ENCODE measurements around the gene TMA7B.

The TMA7B gene

DNA sequence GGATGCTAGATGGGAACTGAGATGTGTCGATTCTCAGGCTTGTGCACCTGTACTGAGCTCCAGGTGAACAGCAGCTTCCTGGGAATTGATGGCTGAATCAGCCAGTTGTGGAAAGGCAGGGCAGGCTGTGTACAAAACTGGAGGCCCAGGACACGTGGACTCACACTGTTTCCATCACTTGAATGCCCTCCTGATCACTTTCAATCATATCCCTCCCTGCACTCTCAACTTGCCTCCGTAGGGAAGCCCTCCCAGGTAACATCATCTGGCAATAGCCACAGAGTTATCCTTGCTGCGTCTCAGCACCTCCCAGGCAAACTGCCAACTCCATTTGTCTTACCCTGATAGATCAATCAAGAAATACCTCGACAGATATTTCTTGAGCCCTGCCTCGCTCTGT lies 44.6 kb downstream of the TMA7B start:
- no peak for DNase-seq

DNA sequence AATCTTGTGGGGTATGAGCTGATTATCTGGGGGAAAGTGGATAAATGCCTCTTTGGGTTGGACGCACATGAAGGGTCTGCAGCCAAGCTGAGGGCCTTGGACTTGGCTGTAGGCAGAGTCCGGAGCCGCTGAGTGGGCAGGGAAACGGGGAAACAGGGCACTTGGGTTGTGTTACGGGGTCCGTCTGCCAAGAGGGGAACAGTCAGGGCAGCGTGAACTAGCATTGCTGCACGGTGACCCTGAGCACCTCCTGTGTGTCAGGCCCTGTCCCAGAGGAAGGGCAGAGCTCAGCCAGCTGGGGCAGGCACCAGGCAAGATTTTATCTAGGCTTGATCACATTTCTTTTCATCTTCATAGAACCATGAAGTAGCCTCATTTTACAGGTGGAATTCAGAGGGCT lies 46.4 kb downstream of the TMA7B start:
- no peak for DNase-seq

DNA sequence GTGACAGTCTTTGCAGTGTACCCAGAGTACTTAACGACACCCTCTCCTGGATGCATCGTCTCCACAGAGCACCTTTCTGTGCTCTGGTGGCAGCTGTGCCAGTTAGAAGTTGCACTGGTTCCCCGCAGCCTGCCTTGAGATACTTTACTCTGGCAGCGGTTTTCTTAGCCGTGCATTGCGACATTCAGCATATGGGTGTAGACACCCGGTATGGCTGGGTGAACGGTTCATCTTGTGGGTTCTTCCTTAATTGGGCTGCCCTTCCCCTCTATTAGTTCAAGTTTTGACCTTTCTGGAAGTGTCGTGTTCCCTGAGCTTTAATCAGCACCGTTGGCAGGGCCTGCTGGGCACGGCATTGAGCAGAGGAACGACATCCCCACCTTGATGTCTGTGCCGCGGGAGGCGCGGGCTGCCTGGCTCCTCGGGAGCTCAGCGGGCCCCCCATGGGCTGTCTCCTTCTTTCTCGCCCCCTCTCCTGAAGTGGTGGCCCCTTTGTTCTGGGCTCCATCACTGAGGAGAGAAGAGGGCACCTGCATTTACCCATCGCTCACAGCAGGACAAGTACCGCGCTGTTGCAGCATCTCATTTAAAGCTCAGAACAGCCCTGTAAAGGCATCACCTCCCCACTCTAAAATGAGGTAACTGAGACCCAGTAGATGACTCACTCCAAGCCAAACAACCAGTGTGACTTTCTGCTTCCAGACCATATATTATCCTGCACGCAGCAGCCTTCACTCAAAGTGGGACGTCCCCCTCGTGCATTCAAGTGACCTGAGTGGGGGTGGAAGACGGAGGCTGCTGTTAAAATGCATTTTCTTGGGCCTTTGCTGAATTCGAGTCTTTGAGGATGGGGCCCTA lies 47.9 kb downstream of the TMA7B start:
- no peak for DNase-seq

DNA sequence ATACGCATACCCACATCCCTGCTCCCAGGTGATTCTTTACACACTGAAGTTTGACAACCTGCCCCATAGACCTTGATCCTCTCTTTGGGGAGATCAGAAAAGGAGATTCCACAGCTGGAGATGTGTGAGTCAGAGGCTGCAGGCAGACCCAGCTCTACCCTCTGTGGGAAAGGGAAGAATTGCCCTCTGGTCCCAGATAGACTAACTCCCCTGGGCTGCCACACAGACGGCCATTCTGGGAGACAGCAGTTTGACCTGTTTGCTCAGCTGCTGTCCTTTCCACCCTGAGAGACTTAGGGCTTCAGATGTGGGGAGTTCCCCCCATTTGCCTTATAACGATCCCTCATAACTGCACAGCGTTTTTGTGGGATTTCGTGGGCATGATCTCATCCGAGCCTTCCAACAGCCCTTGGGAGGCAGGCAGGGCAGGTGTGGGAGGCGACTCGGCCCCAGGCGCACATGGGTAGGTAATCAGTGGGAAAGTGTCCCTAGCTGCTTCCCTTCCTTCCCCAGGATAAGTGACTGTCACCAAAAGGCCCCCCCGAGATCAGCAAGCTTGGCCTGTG lies 48.6 kb downstream of the TMA7B start:
- no peak for DNase-seq

DNA sequence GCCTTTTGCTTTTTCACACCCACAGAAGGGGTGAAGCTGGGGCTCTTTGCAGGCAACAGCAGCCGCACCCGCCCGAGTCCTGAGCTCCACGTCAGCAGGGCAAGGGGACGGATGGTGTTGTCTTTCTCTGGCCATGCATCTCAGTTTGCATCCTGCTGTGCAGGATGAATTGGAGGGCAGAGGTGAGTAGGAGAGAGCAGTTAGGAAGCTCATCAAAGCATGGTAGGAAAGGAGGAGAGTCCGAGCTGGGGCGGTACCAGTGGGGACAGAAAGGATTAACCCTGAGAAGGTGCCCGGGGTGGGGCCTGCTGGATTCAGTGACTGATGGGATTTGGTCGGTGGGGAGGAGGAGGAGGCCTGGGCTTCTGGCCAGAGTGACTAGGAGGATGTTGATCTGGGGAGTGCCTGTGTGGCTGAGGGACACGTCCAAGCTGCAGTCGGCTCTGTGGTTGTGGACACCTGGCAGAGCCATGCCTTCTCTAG lies 49.1 kb downstream of the TMA7B start:
- DNase-seq: no peak

- no peak for DNase-seq
Measured at GRCh38 chr22:40009951-40010671, 49.9 kb downstream of the TMA7B start.

DNA sequence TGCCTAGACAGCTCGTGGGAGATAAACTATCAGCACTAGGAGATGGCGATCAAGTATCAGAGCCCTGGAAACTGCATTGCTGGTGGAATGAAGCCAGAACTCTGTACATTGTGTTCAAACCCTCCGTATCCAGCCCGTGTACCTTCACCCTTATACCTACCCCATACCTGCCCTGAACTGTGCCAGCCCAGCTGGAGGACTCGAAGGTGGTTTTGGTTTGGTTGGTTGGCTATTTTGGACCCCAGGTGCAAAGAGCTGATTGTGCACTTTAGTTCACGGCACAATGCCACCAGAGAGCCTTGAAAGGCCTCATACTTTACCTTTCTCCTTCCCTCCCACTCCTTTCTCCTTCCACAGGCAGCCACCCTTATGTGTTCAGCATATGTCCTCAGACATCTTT lies 50.5 kb downstream of the TMA7B start:
- no peak for DNase-seq
